ENCODE measurements around the gene TMEM31. TPM values are rescaled to one million over a fixed set of nuclear protein-coding genes. Genes with fewer than 3 reads are reported as not detected.

The TMEM31 gene
- total and polyA plus RNA-seq, 9 donors: 0.18 to 0.92 (median 0.67) TPM; not detected in 1

DNA sequence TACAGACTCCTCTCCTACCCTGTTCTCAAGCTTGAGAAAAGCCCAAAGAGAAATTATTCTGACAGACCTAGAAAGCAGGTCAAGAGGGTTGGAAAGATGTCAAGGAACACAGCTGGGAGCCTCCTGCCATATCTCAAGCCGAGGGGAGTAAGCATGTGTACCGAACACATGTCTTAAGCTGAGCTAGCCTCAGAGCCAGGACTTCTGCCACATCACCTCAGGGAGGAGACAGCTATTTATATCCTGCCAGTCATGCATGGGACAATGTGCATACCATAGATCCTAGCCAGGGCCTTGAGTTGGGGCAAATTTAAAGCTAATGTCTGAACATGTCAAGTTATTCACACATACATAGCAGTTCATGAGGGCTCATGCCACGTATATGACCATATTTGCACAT is 11.8 kb downstream of the TMEM31 start:
- 69% methylated on average over 2 of the region's 3 CpGs for WGBS (ENCODE audit: insufficient coverage)
- no peaks in the 10 kb centered on the region for H3K9me3 ChIP-seq (replicated peaks; ENCODE audit: control insufficient read depth, low read depth, low read length)
- peak; percentile 30 for DNase-seq
- no peaks in the 10 kb centered on the region for H3K4me1 ChIP-seq (ENCODE audit: control insufficient read depth, insufficient read depth, low read length)
- H3K36me3 ChIP-seq (ENCODE audit: control insufficient read depth, insufficient read depth, low read length): no peaks in the 10 kb centered on the region
- H3K27ac ChIP-seq (ENCODE audit: low read length): no peak overlapping the region
- no peak overlapping the region for H3K4me3 ChIP-seq (ENCODE audit: low read length)
- H3K27me3 ChIP-seq (ENCODE audit: control insufficient read depth, insufficient read depth, low read length): peaks cover 57% of the 10 kb centered on the region

DNA sequence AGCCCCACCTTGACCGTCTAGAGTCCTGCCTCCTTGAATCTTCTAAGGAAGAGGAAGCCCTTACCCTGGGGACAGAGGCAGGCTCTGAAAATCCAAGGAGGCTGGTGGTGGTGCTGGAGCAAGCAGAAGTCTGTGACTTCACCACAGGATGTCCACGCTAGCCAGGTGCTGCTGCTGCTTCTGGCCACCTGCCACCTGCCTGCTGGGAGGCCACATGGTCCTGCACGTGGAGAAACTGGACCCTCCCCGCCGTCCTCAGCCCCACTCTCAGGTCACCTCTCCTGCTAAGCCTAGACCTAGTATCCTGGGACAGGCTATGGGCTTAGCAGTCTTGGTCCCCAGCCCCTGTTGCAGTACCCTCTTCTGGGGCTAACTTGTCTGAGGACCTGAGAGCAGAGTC is 15.8 kb downstream of the TMEM31 start:
- peaks cover 20% of the 10 kb centered on the region for H3K4me1 ChIP-seq (ENCODE audit: control insufficient read depth, insufficient read depth, low read length)
- H3K36me3 ChIP-seq (ENCODE audit: control insufficient read depth, insufficient read depth, low read length): no peaks in the 10 kb centered on the region
- no peaks in the 10 kb centered on the region for H3K9me3 ChIP-seq (replicated peaks; ENCODE audit: control insufficient read depth, low read depth, low read length)
- H3K27me3 ChIP-seq (ENCODE audit: control insufficient read depth, insufficient read depth, low read length): peaks cover 71% of the 10 kb centered on the region
- 56% methylated on average over 5 of the region's 5 CpGs for WGBS (ENCODE audit: insufficient coverage)
- H3K27ac ChIP-seq (ENCODE audit: low read length): no peak overlapping the region
- no peak for DNase-seq
- no peak overlapping the region for H3K4me3 ChIP-seq (ENCODE audit: low read length)

GRCh38 chrX:103727115-103727514 is 16.4 kb downstream of the TMEM31 start:
- Histone ChIP-seq H3K4me1 (ENCODE audit: control insufficient read depth, insufficient read depth, low read length) (peaks cover 26% of the 10 kb centered on the region), H3K27me3 (ENCODE audit: control insufficient read depth, insufficient read depth, low read length) (peaks cover 68% of the 10 kb centered on the region), H3K27ac (ENCODE audit: low read length) (no peak overlapping the region), H3K4me3 (ENCODE audit: low read length) (no peak overlapping the region), H3K36me3 (ENCODE audit: control insufficient read depth, insufficient read depth, low read length) (no peaks in the 10 kb centered on the region), H3K9me3 (replicated peaks; ENCODE audit: control insufficient read depth, low read depth, low read length) (no peaks in the 10 kb centered on the region)
- DNase-seq: no peak
- WGBS (ENCODE audit: insufficient coverage): 33% methylated on average over 2 of the region's 4 CpGs

DNA sequence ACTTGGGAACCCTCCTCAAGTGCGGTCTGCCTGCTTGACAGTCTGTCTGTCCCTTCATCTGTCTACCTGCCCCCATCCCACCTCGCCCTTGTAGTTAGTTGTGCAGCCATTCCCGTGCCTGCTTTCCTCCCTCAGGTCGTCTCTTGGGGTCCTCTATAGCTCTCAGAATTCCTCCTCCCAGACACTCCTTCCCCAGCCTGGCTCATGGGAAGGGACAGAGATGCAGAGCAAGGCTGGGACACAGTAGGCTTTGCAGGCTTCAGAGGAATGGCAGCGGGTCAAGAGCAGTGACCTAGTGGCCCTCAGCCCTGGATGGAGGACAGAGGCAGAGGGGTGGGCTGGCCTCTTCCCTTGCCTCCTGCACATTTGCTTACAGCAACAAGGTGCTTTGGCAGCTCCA is 18.3 kb downstream of the TMEM31 start:
- H3K4me1 ChIP-seq (ENCODE audit: control insufficient read depth, insufficient read depth, low read length): peaks cover 26% of the 10 kb centered on the region
- H3K27ac ChIP-seq (ENCODE audit: low read length): no peak overlapping the region
- 59% methylated on average over 2 of the region's 5 CpGs for WGBS (ENCODE audit: insufficient coverage)
- no peaks in the 10 kb centered on the region for H3K36me3 ChIP-seq (ENCODE audit: control insufficient read depth, insufficient read depth, low read length)
- no peaks in the 10 kb centered on the region for H3K9me3 ChIP-seq (replicated peaks; ENCODE audit: control insufficient read depth, low read depth, low read length)
- H3K4me3 ChIP-seq (ENCODE audit: low read length): no peak overlapping the region
- DNase-seq: no peak
- peaks cover 60% of the 10 kb centered on the region for H3K27me3 ChIP-seq (ENCODE audit: control insufficient read depth, insufficient read depth, low read length)

GRCh38 chrX:103730147-103730795 is 19.6 kb downstream of the TMEM31 start:
- Histone ChIP-seq H3K36me3 (ENCODE audit: control insufficient read depth, insufficient read depth, low read length) (no peaks in the 10 kb centered on the region), H3K27me3 (ENCODE audit: control insufficient read depth, insufficient read depth, low read length) (peaks cover 53% of the 10 kb centered on the region), H3K27ac (ENCODE audit: low read length) (peak overlapping the region; percentile 91), H3K9me3 (replicated peaks; ENCODE audit: control insufficient read depth, low read depth, low read length) (no peaks in the 10 kb centered on the region), H3K4me3 (ENCODE audit: low read length) (no peak overlapping the region), H3K4me1 (ENCODE audit: control insufficient read depth, insufficient read depth, low read length) (peaks cover 26% of the 10 kb centered on the region)
- 80% methylated on average over 1 of the region's 3 CpGs for WGBS (ENCODE audit: insufficient coverage)
- DNase-seq: peak; percentile 23

DNA sequence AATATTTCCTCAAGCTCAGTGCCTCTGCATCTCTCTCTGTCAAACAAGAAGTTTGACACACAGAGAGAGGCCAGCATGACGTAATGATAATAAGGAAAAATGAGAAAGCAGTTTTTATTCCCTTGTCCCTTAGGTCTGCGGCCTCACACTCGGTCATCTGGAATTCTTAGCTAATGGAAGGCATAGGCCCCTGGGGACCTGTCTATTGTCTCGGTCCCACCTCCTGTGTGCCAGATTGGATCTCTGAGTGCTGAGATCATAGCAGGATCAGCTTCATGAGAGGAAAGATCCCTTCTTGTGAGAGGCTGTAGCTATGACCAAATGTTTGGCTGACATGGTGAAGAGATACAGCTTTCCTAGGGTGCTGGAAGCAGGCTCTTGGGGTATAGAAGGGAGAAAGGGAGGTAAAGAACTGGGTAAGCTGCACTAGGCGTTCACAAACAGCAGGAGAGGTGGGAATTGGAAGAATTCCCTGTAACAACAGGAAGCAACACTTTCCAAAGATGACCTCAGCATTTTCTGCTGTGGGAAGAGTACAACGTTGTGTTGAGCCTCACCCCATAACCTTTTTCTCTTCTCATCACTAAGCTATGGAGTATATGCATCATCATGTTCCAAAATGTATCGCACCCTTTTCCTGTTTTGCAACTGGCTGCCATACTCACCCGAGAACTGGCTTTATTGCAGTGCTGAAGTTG is 20.2 kb downstream of the TMEM31 start:
- Histone ChIP-seq H3K27ac (ENCODE audit: low read length) (peak overlapping the region; percentile 91), H3K36me3 (ENCODE audit: control insufficient read depth, insufficient read depth, low read length) (no peaks in the 10 kb centered on the region), H3K4me1 (ENCODE audit: control insufficient read depth, insufficient read depth, low read length) (peaks cover 26% of the 10 kb centered on the region), H3K27me3 (ENCODE audit: control insufficient read depth, insufficient read depth, low read length) (peaks cover 48% of the 10 kb centered on the region), H3K4me3 (ENCODE audit: low read length) (no peak overlapping the region), H3K9me3 (replicated peaks; ENCODE audit: control insufficient read depth, low read depth, low read length) (no peaks in the 10 kb centered on the region)
- 11% methylated on average over 4 of the region's 8 CpGs for WGBS (ENCODE audit: insufficient coverage)
- DNase-seq: peak; percentile 92

DNA sequence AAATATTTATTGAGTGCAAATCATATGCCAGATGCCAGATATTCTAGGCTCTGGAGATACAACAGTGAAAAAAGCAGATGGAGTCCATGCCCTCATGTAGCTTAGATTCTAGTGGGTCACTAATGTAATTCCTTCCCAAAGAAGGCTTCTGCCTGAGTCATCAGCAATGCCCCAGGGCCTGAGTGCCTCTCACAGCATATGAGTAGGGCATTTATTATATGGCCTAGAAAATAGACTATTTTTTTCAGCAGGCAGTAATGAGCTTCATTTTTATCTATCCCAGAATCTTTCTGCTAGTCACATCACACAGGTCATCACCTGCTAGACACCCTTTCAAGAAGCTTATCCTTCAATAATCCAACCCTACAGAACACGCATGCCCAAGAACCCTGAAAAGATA is 22.3 kb downstream of the TMEM31 start:
- Histone ChIP-seq H3K9me3 (replicated peaks; ENCODE audit: control insufficient read depth, low read depth, low read length) (no peaks in the 10 kb centered on the region), H3K36me3 (ENCODE audit: control insufficient read depth, insufficient read depth, low read length) (no peaks in the 10 kb centered on the region), H3K4me3 (ENCODE audit: low read length) (no peak overlapping the region), H3K27me3 (ENCODE audit: control insufficient read depth, insufficient read depth, low read length) (peaks cover 40% of the 10 kb centered on the region), H3K4me1 (ENCODE audit: control insufficient read depth, insufficient read depth, low read length) (peaks cover 26% of the 10 kb centered on the region), H3K27ac (ENCODE audit: low read length) (no peak overlapping the region)
- no peak for DNase-seq
- WGBS (ENCODE audit: insufficient coverage): no CpG with 5 or more reads among the region's 1 CpG

DNA sequence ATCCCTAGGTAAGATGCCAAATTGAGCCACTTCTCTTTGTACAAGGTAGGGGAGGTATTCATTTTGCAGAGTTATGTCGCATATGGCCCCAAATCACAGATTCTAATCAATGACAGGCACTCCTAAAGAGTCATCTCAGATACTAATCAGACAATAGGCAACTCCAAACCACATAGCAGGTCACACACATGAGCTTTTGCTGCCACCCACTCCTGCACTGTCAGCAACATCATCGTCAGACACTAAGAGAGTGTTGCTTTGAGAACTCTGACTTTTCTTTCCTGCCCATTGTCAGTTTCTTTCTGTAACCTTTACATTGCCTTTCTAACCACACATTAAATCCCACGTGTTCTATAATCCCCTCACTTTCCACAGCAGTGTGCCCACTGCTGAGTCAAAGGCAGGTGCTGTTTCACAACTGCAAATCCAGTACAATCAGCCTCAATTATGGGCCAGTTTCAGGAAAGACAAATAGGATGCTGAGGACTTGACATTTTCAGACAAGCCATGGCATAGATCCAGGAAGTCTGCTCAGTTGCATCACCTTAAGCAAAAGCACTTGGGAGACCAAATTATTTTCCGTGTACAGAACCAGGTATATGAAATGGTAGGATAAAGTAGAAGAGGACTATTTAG is 23.5 kb downstream of the TMEM31 start:
- H3K36me3 ChIP-seq (ENCODE audit: control insufficient read depth, insufficient read depth, low read length): no peaks in the 10 kb centered on the region
- H3K27ac ChIP-seq (ENCODE audit: low read length): no peak overlapping the region
- H3K9me3 ChIP-seq (replicated peaks; ENCODE audit: control insufficient read depth, low read depth, low read length): no peaks in the 10 kb centered on the region
- H3K4me3 ChIP-seq (ENCODE audit: low read length): no peak overlapping the region
- H3K27me3 ChIP-seq (ENCODE audit: control insufficient read depth, insufficient read depth, low read length): peaks cover 36% of the 10 kb centered on the region
- WGBS (ENCODE audit: insufficient coverage): 39% methylated on average over 2 of the region's 4 CpGs
- H3K4me1 ChIP-seq (ENCODE audit: control insufficient read depth, insufficient read depth, low read length): peaks cover 23% of the 10 kb centered on the region
- no peak for DNase-seq

DNA sequence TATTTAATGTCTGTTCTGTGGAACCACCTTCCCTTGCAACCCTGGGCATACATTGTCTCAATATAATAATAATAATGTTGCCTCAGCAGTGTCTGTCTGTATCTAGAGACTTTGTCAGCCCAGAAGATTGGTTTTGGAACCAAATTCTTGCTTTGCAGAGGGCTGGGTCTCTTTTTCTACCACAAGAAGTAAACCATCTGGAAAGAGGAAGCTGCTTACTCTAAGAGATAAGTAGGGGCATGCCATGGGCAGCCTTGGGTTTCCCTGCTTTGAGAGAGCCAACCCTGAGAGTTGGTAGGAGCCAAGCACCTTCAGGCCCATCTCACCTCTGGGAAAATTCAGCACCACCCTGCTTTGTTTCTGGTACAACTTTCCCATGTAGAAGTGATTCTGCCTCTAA is 27.0 kb downstream of the TMEM31 start:
- no peaks in the 10 kb centered on the region for H3K36me3 ChIP-seq (ENCODE audit: control insufficient read depth, insufficient read depth, low read length)
- peaks cover 33% of the 10 kb centered on the region for H3K27me3 ChIP-seq (ENCODE audit: control insufficient read depth, insufficient read depth, low read length)
- DNase-seq: no peak
- no peaks in the 10 kb centered on the region for H3K9me3 ChIP-seq (replicated peaks; ENCODE audit: control insufficient read depth, low read depth, low read length)
- no peaks in the 10 kb centered on the region for H3K4me1 ChIP-seq (ENCODE audit: control insufficient read depth, insufficient read depth, low read length)
- no peak overlapping the region for H3K4me3 ChIP-seq (ENCODE audit: low read length)
- no peak overlapping the region for H3K27ac ChIP-seq (ENCODE audit: low read length)

DNA sequence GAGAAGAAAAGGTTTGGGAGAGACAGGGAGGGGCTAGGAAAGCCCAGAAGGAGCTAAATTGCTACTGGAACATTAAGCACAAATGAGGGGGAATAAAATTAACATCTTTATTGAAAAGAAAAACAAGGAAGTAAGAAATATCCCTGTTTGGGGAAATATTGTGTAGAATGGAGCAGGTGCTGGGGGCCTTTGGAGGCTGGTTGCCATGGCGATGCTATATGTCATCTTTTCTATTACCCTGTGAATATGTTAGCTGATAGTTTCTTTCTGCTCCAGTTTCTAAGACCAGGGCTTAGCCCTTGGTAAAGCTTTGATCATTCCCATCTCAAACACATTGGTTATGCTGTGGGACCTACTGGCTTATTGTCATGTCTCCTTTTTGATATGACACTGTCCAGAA is 28.7 kb downstream of the TMEM31 start:
- Histone ChIP-seq H3K36me3 (ENCODE audit: control insufficient read depth, insufficient read depth, low read length) (no peaks in the 10 kb centered on the region), H3K4me1 (ENCODE audit: control insufficient read depth, insufficient read depth, low read length) (no peaks in the 10 kb centered on the region), H3K27ac (ENCODE audit: low read length) (no peak overlapping the region), H3K27me3 (ENCODE audit: control insufficient read depth, insufficient read depth, low read length) (peaks cover 35% of the 10 kb centered on the region), H3K9me3 (replicated peaks; ENCODE audit: control insufficient read depth, low read depth, low read length) (no peaks in the 10 kb centered on the region), H3K4me3 (ENCODE audit: low read length) (no peak overlapping the region)
- no CpG with 5 or more reads among the region's 1 CpG for WGBS (ENCODE audit: insufficient coverage)
- DNase-seq: no peak
